Measurements from ENCODE around the gene SOX10.

SOX10 gene

DNA sequence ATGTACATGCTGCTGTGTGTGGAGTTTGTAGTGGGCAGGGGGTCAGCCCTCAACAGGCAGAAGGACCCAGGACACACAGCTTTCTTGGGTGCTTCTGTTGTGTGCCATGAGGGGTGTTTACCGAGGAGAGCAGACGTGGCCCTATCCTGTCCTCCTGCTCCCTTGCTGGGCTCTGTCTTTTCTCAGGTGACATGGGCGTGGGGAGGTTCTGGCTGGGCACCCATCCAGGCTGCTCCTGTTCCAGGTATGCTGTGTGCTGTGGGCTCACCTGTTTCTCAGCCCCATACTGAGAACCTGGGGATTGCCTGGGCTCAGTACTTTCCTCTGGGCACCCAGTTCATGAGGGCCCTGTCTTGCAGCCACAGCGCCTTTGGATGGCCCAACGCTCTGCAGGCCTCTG lies 55.0 kb downstream of the SOX10 start:
- DNase-seq, result no peak

DNA sequence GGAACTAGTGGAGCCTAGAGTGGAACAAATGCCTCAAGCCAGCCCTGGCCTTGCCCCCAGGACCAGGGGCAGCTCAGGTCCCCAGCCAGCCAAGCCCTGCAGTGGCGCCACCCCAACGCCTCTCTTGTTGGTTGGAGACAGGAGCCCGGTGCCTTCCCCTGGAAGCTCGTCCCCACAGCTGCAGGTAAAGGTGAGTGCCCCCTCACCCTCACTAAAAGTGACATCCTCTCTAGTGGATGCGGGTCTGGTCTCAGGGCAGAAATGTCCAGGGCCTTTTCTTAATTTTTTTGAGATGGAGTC lies 56.8 kb downstream of the SOX10 start:
- no peak for DNase-seq

DNA sequence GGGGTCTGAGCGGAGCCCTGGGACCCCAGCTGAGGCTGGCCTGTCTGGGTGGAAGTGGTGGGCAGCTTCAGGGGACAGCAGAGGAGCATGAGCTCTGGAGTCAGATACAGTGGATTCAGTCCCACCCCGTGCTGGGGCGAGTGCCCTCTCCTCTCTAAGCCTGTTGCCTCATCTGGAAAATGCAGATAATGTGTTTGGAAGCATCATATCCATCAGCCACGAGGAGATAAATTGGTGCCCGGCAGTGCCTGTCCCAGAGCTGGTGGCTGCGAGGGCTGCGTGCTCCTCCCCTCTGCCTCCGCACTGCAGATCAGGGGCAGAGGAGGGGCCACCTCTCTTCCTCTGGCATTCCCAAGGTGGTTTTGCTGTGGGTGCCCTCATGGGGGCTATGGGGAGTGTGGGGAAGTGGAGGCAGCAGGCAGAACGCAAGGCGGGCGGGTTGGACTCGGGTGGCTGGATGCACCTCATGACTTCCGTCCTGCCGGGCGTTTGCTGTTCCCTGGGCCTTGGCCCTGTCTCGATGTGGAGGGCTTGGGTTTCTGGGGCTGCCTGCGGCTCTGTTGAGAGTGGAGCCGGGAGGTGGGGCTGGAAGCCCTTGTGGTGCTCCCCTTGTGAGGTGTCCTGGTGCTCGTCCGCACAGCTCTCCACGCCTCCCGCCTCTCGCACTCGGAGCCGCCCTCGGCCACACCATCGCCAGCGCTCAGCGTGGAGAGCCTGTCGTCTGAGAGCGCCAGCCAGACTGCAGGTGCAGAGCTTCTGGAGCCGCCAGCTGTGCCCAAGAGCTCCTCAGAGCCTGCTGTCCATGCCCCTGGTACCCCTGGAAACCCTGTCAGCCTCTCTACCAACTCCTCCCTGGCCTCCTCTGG lies 57.4 kb downstream of the SOX10 start:
- DNase-seq, result no peak

DNA sequence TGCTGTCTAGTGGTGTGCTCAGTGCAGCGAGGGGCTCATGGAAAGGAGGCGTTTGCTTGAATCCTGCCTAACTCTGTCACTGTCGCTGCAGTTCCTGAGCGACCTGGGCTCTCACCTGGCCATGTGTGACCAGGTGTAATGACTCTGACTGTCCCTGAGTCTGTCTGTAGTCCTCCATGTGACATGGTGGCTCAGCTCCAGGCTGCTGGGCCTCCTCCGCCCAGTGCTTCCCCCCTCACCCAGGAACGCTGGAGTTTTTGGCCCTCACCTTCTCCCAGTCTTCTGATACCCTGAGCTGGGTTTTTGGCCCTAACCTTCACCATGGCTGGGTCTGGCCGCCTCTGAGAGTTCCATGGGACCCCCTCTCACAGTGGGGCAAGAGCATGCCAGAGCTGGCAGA lies 58.0 kb downstream of the SOX10 start:
- DNase-seq, result no peak

DNA sequence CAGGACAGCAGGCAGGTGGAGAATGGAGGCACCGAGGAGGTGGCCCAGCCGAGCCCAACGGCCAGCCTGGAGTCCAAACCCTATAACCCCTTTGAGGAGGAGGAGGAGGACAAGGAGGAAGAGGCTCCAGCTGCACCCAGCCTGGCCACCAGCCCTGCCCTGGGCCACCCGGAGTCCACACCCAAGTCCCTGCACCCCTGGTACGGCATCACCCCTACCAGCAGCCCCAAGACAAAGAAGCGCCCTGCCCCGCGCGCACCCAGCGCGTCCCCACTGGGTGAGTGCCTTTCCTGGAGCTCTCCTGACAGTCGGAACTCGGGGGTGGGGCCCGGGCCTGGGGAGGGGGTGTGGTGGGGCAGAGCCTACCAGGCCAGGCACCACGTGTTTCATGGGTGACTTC lies 58.6 kb downstream of the SOX10 start:
- no peak for DNase-seq

DNA sequence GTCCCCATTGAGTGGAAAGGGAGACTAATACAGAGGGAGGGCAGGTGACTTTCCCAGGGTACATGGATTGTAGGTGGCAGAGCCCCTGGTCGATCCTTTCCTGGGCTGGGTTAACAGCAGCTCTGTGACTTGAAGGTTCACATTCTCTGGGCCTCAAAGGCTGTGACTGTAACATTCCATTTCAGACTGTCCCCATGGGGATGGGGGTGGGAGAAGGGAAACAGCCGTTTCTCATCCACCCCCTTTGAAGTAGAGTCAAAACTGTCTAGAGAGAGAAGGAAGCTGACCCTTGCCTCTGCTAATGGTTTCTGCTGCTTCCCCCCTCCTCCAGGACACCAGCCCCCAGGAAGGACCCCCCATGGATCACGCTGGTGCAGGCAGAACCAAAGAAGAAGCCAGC lies 59.0 kb downstream of the SOX10 start:
- DNase-seq, result no peak

DNA sequence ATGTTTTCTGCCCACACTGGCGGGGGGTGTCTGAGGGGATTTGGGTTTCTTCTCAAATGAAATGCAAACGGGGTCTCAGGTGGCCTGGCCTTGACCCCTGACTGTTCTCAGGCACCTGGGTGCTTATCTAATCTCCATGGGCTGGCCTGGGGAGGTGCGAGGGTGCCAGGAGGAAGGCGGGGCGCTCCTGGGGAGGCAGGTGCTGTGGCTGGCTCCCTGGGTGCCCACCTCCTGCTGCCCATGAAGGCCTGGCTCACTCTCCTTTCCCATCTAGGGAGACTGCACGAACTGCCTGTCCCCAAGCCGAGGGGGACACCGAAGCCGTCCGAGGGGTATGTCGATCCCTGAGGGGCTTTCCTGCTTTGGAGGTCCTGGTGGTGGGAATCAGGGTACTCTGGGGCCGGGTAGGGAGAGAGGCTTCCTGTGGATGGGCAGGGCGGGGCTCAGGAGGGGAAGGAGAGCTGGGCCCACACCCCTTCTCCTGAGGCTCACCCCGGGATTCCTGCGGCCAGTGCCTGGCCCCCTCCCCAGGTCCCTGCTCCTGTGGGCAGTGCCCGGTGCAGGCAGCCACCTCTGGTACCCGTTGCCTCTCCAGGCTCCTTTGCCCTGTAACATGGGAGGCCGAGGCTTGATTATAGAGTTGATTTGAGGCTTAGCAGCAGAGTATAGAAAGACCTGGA lies 59.8 kb downstream of the SOX10 start:
- no peak for DNase-seq

DNA sequence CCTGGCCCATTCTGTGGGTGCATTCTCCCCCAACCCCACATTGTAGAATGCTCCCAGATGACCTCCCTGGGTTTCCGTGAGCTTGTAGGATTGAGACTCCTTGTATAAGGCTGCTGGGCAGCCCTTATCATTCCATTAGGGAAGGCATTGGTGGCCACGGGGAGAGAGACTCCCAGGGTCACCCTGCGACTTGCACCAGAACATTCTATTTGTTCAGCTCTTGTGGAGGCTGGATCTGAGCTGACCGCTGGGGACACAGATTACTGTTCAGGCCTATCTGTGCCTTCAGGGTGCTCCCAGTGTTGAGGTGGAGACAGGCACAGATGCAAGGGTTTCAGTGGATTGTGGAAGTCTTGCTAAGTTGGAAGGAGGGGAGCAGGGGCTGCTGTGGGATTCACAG lies 60.4 kb downstream of the SOX10 start:
- DNase-seq, result no peak

All from NK-92 treated with Interleukin-12 subunit alpha and Interleukin-12 subunit beta, amount 100 ng/mL, for 24 hours (cell line).